ENCODE measurements around the gene TMUB2. TPM values are rescaled to one million over a fixed set of nuclear protein-coding genes. Genes with fewer than 3 reads are reported as not detected.

The TMUB2 gene
- total RNA-seq, 2 experiments from 2014 or later, result 26.7 to 27.9 TPM

- peak overlapping the region; percentile 92 for H3K27ac Mint-ChIP-seq
- H3K36me3 Mint-ChIP-seq (ENCODE audit: low read depth), result peaks cover 29% of the 10 kb centered on the region
- CTCF ChIA-PET, result interaction anchor here (0.7 to 4.8 kb wide), 13 partner anchors 10 to 125 kb away, joined by 3 to 45 read pairs (median 7); partner anchors contain the start of genes GRN and TMUB2
- DNase-seq (peak; percentile 62), ATAC-seq (peak; percentile 6)
- peak overlapping the region; percentile 88 for H3K4me3 Mint-ChIP-seq
- no peaks in the 10 kb centered on the region for H3K27me3 Mint-ChIP-seq (ENCODE audit: low read depth)
- POLR2A ChIA-PET, result interaction anchor here (0.6 to 6.6 kb wide), 15 partner anchors 10 to 105 kb away, joined by 3 to 59 read pairs (median 5); partner anchors contain the start of genes HDAC5, SLC25A39 and TMUB2
- peaks cover 29% of the 10 kb centered on the region for H3K4me1 Mint-ChIP-seq (ENCODE audit: low read depth)
- H3K9me3 Mint-ChIP-seq (ENCODE audit: insufficient read depth), result no peaks in the 10 kb centered on the region
Measured at GRCh38 chr17:44220213-44221083, 33.7 kb downstream of the TMUB2 start.

- Mint-ChIP-seq H3K36me3 (ENCODE audit: low read depth) (peaks cover 21% of the 10 kb centered on the region), H3K4me3 (peak overlapping the region; percentile 79), H3K27me3 (ENCODE audit: low read depth) (no peaks in the 10 kb centered on the region), H3K9me3 (ENCODE audit: insufficient read depth) (no peaks in the 10 kb centered on the region), H3K4me1 (ENCODE audit: low read depth) (peaks cover 21% of the 10 kb centered on the region), H3K27ac (peak overlapping the region; percentile 80)
- DNase-seq (peak; percentile 78), ATAC-seq (peak; percentile 35)
- ChIA-PET CTCF (interaction anchor here (0.7 to 4.8 kb wide), 12 partner anchors 10 to 124 kb away, joined by 3 to 45 read pairs (median 8); partner anchors contain the start of genes GRN, HDAC5 and TMUB2), POLR2A (interaction anchor here (0.7 to 6.6 kb wide), 12 partner anchors 9 to 164 kb away, joined by 3 to 59 read pairs (median 6); partner anchors contain the start of genes SLC25A39 and TMUB2)
Measured at GRCh38 chr17:44221084-44221861, 34.5 kb downstream of the TMUB2 start.

GRCh38 chr17:44221862-44222111 lies 35.0 kb downstream of the TMUB2 start:
- Mint-ChIP-seq H3K4me1 (ENCODE audit: low read depth) (peaks cover 17% of the 10 kb centered on the region), H3K27ac (peak overlapping the region; percentile 80), H3K27me3 (ENCODE audit: low read depth) (no peaks in the 10 kb centered on the region), H3K4me3 (peak overlapping the region; percentile 79), H3K36me3 (ENCODE audit: low read depth) (peaks cover 16% of the 10 kb centered on the region), H3K9me3 (ENCODE audit: insufficient read depth) (no peaks in the 10 kb centered on the region)
- ATAC-seq (no peak), DNase-seq (no peak)
- CTCF ChIA-PET, result interaction anchor here (0.8 to 4.8 kb wide), 11 partner anchors 9 to 124 kb away, joined by 3 to 45 read pairs (median 8); partner anchors contain the start of genes GRN, HDAC5 and TMUB2
- POLR2A ChIA-PET, result interaction anchor here (0.7 to 6.6 kb wide), 11 partner anchors 9 to 163 kb away, joined by 3 to 59 read pairs (median 8); partner anchors contain the start of genes SLC25A39 and TMUB2

GRCh38 chr17:44222112-44222869 lies 35.5 kb downstream of the TMUB2 start:
- peak overlapping the region; percentile 79 for H3K4me3 Mint-ChIP-seq
- DNase-seq, result peak; percentile 60
- H3K27me3 Mint-ChIP-seq (ENCODE audit: low read depth), result no peaks in the 10 kb centered on the region
- ATAC-seq, result no peak
- peaks cover 13% of the 10 kb centered on the region for H3K4me1 Mint-ChIP-seq (ENCODE audit: low read depth)
- ChIA-PET POLR2A (interaction anchor here (0.7 to 5.2 kb wide), 8 partner anchors 8 to 163 kb away, joined by 3 to 57 read pairs (median 8); partner anchors contain the start of gene TMUB2), CTCF (interaction anchor here (1.2 to 4.8 kb wide), 8 partner anchors 12 to 123 kb away, joined by 4 to 45 read pairs (median 11); partner anchors contain the start of genes GRN and TMUB2)
- no peaks in the 10 kb centered on the region for H3K9me3 Mint-ChIP-seq (ENCODE audit: insufficient read depth)
- peak overlapping the region; percentile 80 for H3K27ac Mint-ChIP-seq
- peaks cover 11% of the 10 kb centered on the region for H3K36me3 Mint-ChIP-seq (ENCODE audit: low read depth)

GRCh38 chr17:44223541-44224071 lies 36.8 kb downstream of the TMUB2 start:
- POLR2A ChIA-PET, result interaction anchor here (1.0 kb wide), 1 partner anchor 13 kb away, joined by 3 read pairs; no protein-coding TSS in a partner anchor
- Mint-ChIP-seq H3K9me3 (ENCODE audit: insufficient read depth) (no peaks in the 10 kb centered on the region), H3K27ac (no peak overlapping the region), H3K4me3 (no peak overlapping the region), H3K27me3 (ENCODE audit: low read depth) (no peaks in the 10 kb centered on the region), H3K4me1 (ENCODE audit: low read depth) (peaks cover 13% of the 10 kb centered on the region), H3K36me3 (ENCODE audit: low read depth) (peaks cover 6% of the 10 kb centered on the region)
- CTCF ChIA-PET, result interaction anchor here (4.8 kb wide), 1 partner anchor 13 kb away, joined by 45 read pairs; no protein-coding TSS in a partner anchor
- ATAC-seq, result no peak
- DNase-seq, result no peak

- no peaks in the 10 kb centered on the region for H3K4me1 Mint-ChIP-seq (ENCODE audit: low read depth)
- no peaks in the 10 kb centered on the region for H3K36me3 Mint-ChIP-seq (ENCODE audit: low read depth)
- H3K27ac Mint-ChIP-seq, result no peak overlapping the region
- ATAC-seq, result no peak
- H3K27me3 Mint-ChIP-seq (ENCODE audit: low read depth), result peaks cover 5% of the 10 kb centered on the region
- POLR2A ChIA-PET, result interaction anchor here (0.6 to 2.1 kb wide), 3 partner anchors 8 to 31 kb away, joined by 3 to 9 read pairs (median 6); no protein-coding TSS in a partner anchor
- no peak overlapping the region for H3K4me3 Mint-ChIP-seq
- no peak for DNase-seq
- H3K9me3 Mint-ChIP-seq (ENCODE audit: insufficient read depth), result no peaks in the 10 kb centered on the region
- CTCF ChIA-PET, result interaction anchor here (1.2 kb wide), 1 partner anchor 19 kb away, joined by 5 read pairs; no protein-coding TSS in a partner anchor
Measured at GRCh38 chr17:44229090-44229489, 42.3 kb downstream of the TMUB2 start.

GRCh38 chr17:44230140-44230539 lies 43.4 kb downstream of the TMUB2 start:
- DNase-seq (no peak), ATAC-seq (no peak)
- Mint-ChIP-seq H3K27ac (no peak overlapping the region), H3K27me3 (ENCODE audit: low read depth) (peaks cover 5% of the 10 kb centered on the region), H3K4me3 (no peak overlapping the region), H3K4me1 (ENCODE audit: low read depth) (peaks cover 5% of the 10 kb centered on the region), H3K36me3 (ENCODE audit: low read depth) (no peaks in the 10 kb centered on the region), H3K9me3 (ENCODE audit: insufficient read depth) (no peaks in the 10 kb centered on the region)
- ChIA-PET POLR2A (interaction anchor here (0.8 to 2.1 kb wide), 2 partner anchors 9 to 19 kb away, joined by 6 to 9 read pairs; no protein-coding TSS in a partner anchor), CTCF (interaction anchor here (1.2 to 1.4 kb wide), 2 partner anchors 9 to 20 kb away, joined by 5 to 7 read pairs; partner anchors contain the start of gene UBTF)

GRCh38 chr17:44232061-44232460 lies 45.3 kb downstream of the TMUB2 start:
- ATAC-seq, result no peak
- H3K4me3 Mint-ChIP-seq, result no peak overlapping the region
- H3K27me3 Mint-ChIP-seq (ENCODE audit: low read depth), result peaks cover 5% of the 10 kb centered on the region
- DNase-seq, result no peak
- no peaks in the 10 kb centered on the region for H3K36me3 Mint-ChIP-seq (ENCODE audit: low read depth)
- no peak overlapping the region for H3K27ac Mint-ChIP-seq
- no peaks in the 10 kb centered on the region for H3K9me3 Mint-ChIP-seq (ENCODE audit: insufficient read depth)
- ChIA-PET CTCF (no interaction called here), POLR2A (interaction anchor here (0.6 kb wide), 1 partner anchor 83 kb away, joined by 3 read pairs; no protein-coding TSS in a partner anchor)
- peaks cover 12% of the 10 kb centered on the region for H3K4me1 Mint-ChIP-seq (ENCODE audit: low read depth)

- DNase-seq (no peak), ATAC-seq (no peak)
- H3K4me1 Mint-ChIP-seq (ENCODE audit: low read depth), result peaks cover 12% of the 10 kb centered on the region
- no peaks in the 10 kb centered on the region for H3K9me3 Mint-ChIP-seq (ENCODE audit: insufficient read depth)
- no peak overlapping the region for H3K4me3 Mint-ChIP-seq
- H3K27me3 Mint-ChIP-seq (ENCODE audit: low read depth), result peaks cover 5% of the 10 kb centered on the region
- no peaks in the 10 kb centered on the region for H3K36me3 Mint-ChIP-seq (ENCODE audit: low read depth)
- no peak overlapping the region for H3K27ac Mint-ChIP-seq
- ChIA-PET POLR2A (no interaction called here), CTCF (no interaction called here)
Measured at GRCh38 chr17:44233582-44233981, 46.8 kb downstream of the TMUB2 start.

GRCh38 chr17:44235583-44235936 lies 48.8 kb downstream of the TMUB2 start:
- ATAC-seq, result no peak
- DNase-seq, result no peak
- POLR2A ChIA-PET, result no interaction called here
- H3K9me3 Mint-ChIP-seq (ENCODE audit: insufficient read depth), result no peaks in the 10 kb centered on the region
- peaks cover 12% of the 10 kb centered on the region for H3K4me1 Mint-ChIP-seq (ENCODE audit: low read depth)
- no peak overlapping the region for H3K4me3 Mint-ChIP-seq
- H3K27ac Mint-ChIP-seq, result no peak overlapping the region
- H3K27me3 Mint-ChIP-seq (ENCODE audit: low read depth), result peaks cover 5% of the 10 kb centered on the region
- no peaks in the 10 kb centered on the region for H3K36me3 Mint-ChIP-seq (ENCODE audit: low read depth)
- CTCF ChIA-PET, result no interaction called here
